Pons (tissue), 1 donor: ENCODE data around the gene BCL6B.
"Not testable (repeated sequence)": the region's sequence is repeated elsewhere in the genome, so short reads cannot be mapped to it uniquely, and the experiment has no call there.

Experiments used
- DNase-seq: peaks from one replicate; pipeline ENCODE4 v3.0.0-alpha.2; 2016; ENCODE audit warnings: low spot score

BCL6B gene

DNA sequence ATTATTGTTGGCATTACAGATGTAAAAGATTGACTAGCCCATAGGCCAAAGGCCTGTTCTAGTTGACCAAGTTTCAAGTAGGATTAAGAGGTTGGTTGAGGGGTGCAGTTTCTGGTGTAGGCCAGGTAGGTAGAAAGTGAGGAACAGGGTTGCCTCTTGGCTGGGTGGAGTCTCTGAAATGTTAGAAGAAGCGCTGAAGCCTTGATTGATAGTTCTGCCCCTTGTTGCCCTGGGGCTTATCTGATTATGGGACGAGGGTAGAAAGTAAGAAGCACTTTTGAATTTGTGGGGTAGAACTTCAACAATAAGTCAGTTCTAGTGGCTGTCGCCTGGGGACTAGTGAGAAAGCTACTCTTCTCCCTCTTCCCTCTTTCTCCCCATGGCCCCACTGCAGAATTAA is 6.2 kb downstream of the BCL6B start:
- no peak for DNase-seq

DNA sequence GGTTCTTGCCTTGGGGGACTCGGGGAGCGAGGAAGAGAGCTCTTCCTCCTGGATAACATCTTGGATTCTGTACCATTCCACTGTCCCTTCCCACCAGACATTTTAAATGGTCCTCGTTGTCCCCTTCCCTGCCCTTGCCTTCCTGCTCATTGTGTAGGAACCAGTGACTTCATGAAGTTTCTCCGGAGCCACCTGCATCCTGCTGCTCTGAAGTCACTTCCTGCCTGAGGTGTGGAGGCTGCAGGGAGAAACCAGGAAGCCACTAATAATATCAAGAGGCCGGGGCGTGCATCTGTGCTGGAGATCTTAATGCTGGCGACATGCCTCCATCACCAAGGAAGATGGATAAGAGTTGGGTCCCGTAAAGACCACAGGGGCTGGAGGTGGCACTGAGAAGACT is 6.8 kb downstream of the BCL6B start:
- no peak for DNase-seq

DNA sequence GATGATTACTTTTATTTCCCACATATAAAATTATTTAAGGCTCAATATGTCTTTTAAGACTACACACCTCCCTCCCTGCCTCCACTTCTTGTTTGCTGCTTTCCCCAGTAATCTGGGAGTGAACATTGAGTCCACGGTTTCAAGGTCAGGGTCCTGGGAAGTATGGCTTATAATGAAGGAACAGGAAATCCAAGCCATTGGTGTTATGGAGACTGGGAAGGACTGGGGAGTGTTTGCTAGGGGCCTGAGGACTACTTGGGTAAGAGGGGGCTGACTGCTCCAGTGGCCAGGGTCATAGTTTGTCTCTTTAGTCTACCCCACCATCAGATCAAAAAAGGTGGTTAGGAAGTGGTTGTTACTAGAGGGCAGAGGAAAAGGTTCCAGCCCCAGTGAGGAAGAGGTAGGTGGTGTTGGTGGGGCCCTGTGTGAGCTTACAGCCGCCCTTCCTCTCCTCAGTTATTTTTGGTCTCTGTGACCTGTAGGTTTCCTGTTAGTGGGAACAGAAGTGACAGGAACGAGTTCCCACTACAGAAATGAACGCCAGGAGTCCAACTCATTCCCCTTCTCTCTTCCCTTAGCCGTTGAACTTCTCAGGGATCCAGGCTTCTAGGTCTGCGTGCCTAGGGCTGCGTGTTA is 12.2 kb downstream of the BCL6B start:
- no peak for DNase-seq

DNA sequence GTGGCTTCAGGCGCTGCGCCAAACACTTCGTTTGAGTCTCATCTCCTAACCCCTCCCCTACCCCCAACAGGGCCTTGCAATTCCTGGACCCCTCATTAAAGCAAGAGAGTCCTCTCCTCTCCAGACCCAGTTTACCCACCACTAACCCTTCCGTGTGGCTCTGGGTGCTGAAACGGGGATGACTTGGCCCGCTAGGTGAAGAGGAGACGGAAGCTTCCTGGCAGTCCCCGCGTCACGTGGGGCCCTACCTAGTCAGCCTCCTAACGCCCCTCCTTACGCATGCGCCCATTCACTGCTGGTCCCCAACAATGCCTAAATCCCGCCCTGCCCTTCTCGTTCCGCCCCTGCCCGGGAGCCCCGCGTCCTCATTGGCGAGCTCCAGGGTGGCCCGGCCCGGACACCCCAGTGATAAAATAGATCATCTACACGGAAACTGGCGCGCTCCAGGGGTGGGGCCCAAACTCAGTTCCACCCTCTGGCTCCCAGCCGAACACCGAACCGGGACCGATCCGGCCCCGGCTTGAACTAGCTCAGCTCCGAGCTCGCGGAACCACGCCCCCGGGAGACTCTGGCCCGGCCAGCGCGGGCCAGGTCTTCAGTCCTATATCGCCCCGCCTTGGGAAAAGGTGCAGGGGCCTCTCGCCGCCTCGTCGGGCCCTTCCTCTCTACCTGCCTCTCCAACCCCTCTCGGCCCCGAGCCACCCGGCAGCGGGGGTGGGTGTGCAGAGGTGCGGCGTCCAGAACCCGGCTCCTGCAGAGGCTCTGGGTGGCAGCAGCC is 12.9 kb downstream of the BCL6B start, which contains the start of gene SLC16A13:
Gene SLC16A13 (plus strand): TSS at position 425 of the 778 bp plus-strand sequence. CDS start 368 bp downstream, outside the sequence.
- peak; percentile 90 for DNase-seq

DNA sequence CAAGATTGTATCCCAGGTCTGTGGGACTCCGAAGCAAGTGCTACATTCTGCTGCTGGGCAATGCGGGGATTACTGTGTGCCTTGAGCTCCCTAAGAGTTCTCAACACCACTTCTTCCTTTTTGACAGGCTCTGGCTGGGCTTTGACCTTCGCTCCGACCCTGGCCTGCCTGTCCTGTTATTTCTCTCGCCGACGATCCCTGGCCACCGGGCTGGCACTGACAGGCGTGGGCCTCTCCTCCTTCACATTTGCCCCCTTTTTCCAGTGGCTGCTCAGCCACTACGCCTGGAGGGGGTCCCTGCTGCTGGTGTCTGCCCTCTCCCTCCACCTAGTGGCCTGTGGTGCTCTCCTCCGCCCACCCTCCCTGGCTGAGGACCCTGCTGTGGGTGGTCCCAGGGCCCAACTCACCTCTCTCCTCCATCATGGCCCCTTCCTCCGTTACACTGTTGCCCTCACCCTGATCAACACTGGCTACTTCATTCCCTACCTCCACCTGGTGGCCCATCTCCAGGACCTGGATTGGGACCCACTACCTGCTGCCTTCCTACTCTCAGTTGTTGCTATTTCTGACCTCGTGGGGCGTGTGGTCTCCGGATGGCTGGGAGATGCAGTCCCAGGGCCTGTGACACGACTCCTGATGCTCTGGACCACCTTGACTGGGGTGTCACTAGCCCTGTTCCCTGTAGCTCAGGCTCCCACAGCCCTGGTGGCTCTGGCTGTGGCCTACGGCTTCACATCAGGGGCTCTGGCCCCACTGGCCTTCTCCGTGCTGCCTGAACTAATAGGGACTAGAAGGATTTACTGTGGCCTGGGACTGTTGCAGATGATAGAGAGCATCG is 15.4 kb downstream of the BCL6B start:
- DNase-seq = no peak

DNA sequence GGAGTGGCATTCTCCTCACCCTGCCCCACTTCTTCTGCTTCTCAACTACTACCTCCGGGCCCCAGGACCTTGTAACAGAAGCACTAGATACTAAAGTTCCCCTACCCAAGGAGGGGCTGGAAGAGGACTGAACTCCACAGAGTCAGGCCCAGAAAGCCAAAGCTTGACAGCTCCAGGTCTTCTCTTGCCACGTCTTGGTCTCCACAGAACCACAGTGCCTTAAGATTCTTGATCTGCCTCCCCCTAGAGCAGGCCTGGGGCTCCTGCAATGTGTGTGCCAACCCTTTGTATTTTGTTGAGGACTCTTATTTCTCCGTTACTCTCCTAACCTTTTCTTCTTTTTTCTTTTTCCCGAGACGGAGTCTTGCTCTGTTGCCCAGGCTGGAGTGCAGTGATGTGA is 17.0 kb downstream of the BCL6B start:
- no peak for DNase-seq

DNA sequence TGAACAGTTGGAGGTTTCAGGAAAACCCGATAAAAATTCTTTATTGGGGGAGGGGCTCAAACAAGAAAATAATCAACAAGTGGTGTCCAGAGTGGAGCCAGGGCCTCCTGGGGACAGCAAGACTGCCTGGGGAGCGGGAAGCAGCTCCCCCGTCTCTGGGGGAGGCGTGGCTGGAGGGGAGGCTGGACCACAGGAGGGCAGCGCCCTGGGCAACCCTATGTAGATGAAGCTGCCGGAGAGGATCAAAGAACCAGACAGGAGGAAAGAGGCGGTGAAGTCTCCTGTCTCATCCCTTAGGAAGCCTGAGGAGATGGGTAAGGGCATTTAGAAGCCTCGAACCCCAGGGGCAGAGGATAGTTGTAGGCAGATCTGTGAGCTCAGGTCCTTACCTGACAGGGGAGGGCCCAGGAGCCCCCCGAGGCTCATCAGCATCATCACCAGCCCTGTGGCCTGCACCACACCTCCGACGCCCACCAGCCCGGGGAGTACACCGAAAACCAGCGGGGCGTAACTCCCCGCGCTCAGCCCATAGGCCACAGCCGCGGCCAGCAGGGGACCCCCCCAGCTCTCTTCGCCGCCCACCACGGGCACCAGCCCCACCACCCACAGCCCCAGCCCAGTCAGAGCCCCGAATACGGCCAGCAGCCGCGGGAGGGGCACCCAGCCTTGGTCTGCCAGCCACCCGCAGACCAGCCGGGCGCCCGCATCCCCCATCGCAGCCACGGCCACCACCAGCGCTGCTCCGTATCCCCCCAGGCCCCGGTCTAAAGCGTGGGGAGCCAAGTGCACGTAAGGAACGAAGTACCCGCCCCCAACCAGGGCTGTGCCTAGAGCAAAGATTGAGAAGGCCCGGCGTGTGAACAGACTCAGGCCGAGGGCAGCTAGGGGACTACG is 19.0 kb downstream of the BCL6B start:
- DNase-seq = no peak

DNA sequence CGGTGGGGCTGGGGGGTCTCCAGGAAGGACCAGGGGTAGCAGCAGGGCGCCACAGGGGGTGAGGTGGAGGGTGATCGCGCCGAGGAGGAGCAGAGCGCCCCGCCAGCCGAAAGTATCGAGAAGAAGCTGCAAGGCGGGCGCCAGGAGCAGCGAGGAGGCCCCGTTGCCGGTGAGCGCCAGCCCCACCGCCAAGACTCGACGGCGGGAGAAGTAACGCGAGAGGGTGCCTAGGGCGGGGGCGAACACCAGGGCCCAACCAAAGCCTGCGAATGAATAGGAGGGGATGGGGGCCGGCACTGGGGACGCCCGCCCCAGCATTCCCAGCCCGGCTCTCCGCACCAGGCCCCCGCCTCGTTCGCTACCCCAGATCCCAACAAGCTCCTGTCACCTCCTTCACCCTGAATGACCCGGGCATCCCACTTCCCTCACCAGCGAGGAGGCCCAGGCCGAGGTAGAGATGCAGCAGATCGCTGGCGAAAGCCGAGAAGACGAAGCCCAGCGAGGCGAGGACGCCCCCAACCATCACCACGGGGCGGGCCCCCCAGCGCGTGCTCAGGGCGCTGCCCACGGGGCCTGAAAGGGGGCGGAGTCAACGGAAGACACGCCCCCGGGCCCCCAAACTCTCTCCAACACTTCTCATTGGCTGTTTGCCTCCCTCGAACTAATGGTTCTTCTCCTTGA is 19.8 kb downstream of the BCL6B start:
- DNase-seq = no peak

DNA sequence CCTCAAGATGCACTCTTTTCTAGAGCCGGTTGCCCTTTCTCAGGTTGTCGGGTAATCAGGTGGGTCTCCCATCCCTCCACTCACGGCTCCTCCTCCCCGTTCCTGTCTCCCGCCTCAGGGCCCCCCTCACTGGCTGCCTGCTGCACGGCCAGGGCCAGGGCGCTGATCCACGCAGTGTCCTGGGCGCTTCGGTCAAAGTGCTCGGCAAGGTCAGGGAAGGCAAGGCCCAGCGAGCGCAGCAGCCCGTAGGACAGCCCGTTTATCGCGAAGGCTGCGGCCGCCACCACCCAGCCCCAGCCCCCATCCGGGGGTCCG is 20.3 kb downstream of the BCL6B start:
- no peak for DNase-seq

DNA sequence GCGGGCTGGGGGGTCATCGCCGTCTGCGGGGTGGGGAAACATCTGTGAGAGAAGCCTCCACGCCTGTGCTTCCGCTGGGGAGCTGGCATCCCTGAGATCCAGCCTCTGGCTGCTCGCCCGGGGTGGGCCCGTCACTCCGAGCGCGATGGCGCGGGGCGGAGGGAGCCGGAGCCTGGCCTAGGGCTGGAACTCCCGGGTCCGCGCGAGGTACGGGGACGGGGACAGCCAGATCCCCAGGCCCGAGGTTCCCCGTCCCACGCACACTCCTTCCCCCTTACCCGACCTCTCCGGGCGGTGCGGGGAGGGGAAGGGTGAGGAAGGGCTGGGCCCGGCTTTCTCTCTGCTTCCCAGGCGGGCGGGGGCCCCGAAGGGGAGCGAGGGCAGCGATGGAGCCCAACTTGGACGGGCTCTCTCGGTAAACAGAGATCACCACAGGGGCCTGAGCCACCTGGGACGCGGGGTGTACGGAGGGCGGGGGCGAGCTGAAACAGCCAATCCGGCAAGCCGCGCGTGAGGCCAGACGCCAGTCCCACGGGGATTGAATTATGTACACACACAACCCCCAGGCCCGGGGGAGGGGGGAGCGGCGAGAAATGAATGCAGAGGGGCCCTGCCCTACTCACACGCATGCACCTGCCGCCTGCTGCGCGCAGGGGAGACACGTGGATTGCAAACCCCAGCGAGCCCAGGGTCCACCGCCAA is 20.8 kb downstream of the BCL6B start, which contains the start of gene SLC16A11:
Gene SLC16A11 (minus strand): TSS at position 596 of the 702 bp plus-strand sequence. CDS start 579 bp downstream, at position 17.
- DNase-seq = no peak

DNA sequence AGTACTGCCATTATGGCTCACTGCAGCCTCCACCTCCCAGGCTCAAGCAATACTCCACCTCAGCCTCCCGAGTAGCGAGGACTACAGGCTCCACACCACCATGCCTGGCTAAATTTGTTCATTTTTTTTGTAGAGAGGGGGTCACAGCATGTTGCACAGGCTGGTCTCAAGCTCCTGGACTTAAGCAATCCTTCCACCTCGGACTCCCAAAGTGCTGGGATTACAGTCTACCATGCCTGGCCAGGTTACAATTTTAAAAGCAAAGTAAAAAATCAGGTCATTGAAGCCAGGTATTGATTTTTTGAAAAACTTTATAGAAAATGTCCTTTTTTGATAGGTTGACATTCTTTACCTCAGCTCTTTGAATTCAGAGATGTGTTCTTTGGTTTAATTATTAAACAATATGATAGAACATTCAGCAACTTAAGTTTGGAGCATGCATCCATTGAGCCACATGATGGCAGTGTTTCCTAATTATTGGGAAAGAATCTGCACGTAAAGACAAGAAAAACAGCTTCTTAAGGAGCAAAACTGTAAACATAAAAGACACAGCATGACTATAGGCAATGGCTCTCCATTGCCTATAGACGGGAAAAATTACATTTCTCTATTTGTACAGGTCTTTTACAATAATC is 22.8 kb downstream of the BCL6B start:
- peak; percentile 86 for DNase-seq

DNA sequence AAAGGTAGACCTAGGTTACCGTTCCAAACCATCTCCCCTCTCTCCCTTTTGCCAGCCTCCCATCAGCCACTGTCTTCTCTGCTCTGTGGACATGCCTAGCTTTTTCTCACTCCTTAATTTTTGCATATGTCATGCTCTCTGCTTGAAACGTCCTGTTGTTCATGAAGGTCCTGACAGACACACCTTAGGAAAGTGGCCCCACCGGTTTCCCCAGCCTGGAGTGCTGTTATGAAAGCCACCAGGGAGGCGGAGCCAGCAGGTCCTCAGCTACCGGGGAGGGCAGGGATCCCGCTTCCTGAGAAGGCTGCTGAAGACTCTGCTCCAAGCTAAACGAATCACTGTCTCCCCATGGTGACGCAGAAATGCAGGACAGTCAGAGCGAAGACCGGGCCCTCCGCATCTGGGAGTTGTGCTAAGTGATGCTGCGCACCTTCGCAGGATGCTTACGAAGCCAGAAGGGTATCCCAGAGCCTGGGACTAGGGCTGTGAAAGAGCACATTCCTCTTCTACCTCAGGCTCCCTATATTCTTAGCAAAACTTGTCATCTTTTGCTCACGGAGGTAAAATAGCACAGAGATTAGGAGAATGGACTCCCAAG is 23.4 kb downstream of the BCL6B start:
- DNase-seq = no peak

DNA sequence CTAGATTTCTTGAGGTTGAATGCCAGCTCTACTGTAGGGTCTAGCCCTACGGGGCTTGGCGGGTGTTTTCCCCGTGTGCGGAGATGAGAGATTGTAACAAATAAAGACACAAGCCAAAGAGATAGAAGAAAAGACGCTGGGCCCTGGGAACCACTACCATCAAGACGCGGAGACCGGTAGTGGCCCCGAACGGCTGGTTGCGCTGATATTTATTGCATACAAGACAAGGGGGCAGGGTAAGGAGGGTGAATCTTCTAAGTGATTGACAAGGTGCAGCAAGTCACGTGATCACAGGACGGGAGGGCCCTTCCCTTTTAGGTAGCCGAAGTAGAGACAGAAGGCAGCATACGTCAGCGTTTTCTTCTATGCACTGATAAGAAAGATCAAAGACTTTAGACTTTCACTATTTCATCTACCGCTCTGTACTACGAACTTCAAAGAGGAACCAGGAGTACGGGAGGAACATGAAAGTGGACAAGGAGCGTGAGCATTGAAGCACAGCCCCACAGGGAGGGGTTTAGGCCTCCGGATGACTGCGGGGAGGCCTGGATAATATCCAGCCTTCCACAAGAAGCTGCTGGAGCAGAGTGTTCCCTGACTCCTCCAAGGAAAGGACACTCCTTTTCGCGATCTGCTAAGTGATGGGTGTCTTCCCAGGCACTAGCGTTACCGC is 24.0 kb downstream of the BCL6B start:
- DNase-seq = not testable (repeated sequence)

DNA sequence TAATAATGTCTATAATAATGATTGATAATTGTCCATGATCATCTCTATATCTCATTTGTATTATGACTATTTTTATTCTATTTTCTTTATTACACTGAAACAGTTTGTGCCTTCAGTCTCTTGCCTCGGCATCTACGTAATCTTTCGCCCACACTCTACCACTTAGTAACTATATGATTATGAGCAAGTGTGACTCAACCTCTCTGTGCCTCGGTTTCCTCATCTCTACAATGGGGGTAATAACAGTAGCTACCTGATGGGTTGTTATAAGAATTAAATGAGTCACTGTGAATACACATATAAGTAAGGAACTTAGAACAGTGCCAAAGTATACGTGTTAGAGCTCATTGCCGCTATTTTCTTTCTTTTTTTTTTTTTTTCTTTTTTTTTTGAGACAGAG is 24.7 kb downstream of the BCL6B start:
- no peak for DNase-seq

DNA sequence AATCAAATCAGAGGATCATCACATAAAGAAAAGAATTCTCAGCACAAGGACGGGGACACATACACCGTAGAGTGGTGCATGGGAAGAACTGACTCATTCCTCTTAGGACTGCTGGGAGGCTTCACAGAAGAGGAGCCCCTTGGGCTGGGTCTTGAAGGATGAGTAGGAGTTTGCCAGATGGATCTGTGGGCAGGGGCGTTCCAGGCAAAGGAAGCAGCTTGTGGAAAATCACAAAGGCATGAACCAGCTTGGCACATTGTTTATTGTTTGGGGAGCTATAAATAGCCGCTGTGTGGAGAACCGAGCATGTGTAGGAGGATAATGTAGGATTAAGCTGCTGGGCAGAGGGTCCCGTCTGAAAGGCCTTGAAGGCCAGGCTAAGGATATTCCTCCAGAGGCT is 26.1 kb downstream of the BCL6B start:
- DNase-seq = no peak

DNA sequence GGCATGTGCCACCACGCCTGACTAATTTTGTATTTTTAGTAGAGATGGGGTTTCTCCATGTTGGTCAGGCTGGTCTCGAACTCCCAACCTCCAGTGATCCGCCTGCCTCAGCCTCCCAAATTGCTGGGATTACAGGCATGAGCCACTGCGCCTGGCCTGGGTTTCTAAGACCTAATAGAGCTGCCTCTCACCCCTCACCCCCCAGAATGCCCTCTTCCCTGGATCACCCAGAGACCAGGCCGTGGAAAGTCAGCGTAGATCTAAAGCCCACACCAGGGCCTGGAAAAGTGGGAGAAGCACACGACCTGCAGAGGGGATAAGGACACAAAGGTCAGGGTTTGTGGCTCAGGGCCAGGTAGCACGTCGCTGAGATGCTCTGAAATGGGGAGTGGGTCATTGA is 27.7 kb downstream of the BCL6B start:
- not testable (repeated sequence) for DNase-seq

DNA sequence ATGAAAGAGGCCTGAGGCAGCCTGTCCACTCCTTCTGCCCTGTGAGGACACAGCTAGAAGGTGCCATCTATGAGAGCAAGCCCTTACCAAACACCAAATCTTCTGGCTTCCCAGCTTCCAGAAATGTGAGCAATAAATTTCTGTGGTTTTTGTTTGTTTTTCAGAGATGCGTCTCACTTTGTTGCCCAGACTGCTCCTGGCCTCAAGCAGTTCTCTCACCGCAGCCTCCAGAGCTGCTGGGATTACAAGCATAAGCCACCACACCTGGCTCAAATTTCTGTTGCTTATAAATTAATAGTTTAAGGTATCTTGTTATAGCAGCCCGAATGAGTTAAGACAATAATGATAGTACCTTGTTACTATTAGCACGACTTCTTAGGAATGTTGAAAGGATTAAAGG is 33.5 kb downstream of the BCL6B start:
- no peak for DNase-seq

DNA sequence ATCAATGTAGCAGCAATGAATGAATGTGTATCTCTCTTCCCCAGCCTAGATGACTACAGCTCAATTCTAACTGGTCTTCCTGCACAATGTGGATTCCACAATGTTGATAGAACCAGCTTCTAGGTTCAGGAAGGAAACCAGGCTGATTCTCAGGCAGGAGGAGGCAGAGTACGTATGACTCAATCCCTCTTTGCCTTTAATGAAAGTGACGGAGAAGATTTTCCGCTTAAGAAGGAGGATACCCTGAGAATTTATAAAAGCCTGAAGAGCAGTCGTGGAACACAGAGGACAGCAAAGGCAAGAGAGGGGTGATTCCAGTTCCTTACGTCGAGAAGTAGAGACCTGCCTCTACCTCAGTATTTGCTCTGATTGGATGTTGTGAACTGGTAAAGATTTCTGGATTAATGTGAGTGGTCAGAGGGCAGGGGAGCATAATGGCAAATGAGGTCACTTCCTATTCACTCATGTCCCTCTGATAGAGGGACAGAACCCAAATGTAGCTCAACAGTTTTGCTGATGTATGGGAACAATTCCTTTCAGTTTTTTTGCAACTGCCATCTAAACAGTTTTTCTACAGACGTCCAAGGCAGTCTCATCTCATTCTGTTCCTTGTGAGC is 36.1 kb downstream of the BCL6B start:
- no peak for DNase-seq
